GM18907 (cell line): ENCODE data around the gene CLASP2.
"Not testable (repeated sequence)": the region's sequence is repeated elsewhere in the genome, so short reads cannot be mapped to it uniquely, and the experiment has no call there.

ENCODE experiments used
- ATAC-seq: cut with Tn5 transposase; IDR thresholded peaks from one replicate; pipeline ENCODE4 v1.9.1; 2021; ENCODE audit warnings: mild to moderate bottlenecking, moderate library complexity; ENCODE audit not compliant: unreplicated experiment

CLASP2 gene

DNA sequence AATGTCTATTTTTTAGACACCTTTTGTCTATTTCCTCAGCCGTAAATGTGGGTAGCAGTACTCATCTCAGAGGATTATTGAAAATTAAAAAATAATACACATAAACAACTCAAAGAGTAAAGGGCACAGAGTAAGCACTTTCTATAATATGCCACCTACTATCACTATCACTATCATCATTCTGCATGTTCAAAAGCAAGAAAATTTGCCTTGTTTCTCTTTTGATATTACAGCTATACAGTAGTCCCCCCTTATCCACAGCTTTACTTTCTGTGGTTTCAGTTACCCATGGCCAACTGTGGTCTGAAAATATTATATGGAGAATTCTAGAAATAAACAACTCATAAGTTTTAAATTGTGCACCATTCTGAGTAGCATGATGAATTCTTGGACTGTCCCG lies 27.7 kb downstream of the CLASP2 start:
- no peak for ATAC-seq

DNA sequence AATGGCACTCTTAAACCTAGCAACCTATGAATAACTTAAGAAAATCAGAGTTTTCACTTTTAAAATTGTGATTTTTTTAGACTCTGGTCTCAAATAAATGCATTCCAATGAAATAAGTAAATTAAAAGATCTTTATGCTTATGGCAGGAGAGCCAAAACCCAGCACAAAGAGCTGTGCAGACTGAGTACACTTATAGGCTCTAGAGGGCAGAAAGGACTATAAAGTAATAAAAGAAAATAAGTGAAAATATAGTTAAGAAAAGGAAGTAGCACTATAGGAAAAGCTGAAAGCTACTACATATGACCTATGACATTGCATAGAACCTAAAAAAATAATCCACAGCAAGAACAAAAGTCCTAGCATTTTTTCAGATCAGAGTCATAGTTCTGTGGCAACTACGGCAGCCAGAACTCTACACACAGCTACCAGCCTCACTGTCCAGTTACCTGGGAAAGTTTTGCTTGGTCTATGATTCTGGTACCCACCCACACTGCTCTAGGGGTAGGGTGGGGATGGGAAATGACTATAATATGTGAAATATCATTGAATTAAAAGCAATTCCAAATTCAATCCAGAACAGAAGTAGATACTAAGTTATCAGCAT lies 30.5 kb downstream of the CLASP2 start:
- ATAC-seq, result no peak

DNA sequence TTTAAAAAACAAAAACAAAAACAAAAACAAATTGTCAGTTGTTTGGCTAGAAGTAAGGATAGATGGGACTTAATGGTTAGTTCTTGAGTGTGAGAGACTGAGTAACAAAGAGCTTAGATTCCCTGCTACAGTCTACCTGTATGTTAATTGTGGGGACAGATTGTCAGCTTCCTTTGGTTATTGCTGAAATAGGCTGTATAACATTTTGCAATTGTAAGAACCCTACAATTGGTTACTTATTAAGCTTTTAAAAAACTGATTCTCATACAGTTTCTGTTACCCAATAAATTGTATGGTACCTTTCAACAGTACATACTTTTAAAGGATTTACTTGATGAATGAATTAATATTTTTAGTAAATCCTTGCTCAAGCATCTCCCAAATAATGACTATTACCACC lies 35.3 kb downstream of the CLASP2 start:
- no peak for ATAC-seq

DNA sequence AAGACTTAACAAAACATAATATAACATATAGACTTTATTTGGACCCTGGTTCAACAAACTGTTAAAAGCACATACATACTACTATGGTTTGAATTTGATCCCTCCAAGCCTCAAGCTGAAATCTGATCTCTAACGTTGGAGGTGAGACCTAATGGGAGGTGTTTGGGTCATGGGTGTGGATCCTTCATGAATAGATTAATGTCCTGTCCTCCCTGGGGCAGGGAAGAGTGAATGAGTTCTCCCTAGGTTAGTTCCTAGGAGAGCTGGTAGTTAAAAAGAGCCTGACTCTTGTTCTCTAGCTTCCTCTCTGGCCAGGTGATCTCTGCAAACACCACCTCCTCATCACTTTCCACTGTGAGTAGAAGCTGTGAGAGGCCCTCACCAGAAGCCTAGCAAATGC lies 36.4 kb downstream of the CLASP2 start:
- ATAC-seq, result no peak

DNA sequence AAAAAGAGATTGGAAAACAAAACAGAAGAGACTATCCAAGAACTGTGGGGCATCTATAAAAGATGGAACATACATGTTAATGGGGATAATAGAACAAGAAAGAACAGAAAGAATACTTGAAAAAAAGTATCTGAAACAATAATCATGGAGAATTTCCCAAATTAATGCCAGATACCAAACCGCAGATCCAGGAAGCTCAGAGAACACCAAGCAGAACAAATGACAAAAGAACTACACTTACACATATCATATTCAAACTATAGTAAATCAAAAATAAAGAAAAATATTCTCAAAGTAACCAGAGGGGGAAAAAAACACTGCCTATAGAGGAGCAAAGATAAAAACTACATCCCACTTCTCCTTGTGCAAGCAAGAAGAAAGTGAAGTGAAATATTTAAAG lies 40.0 kb downstream of the CLASP2 start:
- no peak for ATAC-seq

DNA sequence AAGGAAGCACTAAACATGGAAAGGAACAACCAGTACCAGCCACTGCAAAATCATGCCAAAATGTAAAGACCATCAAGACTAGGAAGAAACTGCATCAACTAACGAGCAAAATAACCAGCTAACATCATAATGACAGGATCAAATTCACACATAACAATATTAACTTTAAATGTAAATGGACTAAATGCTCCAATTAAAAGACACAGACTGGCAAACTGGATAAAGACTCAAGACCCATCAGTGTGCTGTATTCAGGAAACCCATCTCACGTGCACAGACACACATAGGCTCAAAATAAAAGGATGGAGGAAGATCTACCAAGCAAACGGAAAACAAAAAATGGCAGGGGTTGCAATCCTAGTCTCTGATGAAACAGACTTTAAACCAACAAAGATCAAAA lies 44.6 kb downstream of the CLASP2 start:
- not testable (repeated sequence) for ATAC-seq

DNA sequence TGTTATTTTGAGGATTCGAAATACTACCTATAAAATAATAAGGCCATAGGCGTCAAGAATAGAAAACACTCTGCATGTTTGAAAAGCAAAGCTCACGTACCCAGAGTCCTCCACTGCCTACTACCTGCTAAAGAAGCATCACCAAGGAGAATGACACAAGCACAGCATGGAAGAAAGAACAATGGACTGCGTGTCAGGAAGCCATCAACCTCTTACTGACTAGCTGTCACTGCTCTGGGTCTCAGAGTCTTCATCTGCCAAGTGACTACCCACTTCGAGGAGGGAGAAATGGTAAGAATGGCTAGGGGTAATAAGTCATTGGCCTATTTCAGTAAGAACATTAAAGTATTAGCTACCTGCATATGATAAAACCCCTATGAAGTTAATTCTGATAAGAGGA lies 49.4 kb downstream of the CLASP2 start:
- ATAC-seq, result no peak

DNA sequence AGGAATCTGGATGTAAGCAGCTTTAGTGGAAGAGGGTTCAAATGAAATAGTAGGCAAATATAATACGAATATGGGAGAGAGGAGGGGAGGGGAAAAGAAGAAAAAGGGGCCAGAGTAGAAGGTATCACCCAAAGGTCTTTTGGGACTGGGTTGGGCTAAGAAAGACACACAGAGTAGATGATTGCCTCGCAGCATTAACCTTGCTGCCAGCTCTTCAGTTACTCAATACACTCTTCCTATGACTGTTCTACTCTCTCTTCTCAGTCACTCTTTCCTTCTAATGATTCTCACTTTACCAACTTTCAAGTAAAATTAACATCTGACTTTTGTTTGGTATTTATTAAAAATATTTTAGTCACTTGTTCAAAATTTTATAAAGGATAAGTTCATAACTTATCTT lies 52.8 kb downstream of the CLASP2 start:
- no peak for ATAC-seq

DNA sequence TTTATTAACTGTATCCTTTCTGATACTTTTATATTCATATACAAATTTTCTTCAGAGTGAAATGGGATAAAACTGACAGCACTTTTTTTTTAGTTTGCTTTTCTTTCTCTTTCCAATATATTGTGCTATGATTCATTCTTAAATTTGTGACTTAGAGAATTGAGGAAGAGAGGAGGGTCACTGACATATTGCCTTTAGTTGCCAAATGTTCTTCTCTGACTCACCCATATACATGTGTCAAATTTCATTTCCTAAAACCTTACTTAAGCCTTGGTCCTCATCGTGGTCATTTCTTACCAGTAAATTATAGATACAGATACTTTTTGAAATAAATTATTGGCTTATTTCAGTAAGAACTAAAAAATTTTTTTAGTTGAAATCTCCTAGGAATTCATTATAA lies 53.9 kb downstream of the CLASP2 start:
- no peak for ATAC-seq

DNA sequence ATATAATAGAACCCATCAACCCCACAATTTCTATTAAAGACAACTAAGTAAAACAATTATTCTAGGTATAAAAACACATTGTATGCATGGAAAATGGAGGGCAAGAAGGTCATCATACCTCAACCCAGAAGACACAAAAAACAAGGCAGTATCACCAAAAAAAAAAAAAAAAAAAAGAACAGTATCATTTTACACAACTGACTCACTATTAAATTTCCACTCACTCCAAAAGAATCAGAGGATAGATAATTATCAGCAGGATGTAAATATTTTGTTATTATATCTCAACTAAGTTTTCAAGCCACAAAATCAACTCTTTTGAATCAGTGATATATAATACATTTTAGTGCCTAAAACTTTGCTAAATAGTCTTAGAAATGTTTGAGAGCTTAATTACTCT lies 55.0 kb downstream of the CLASP2 start:
- ATAC-seq, result no peak

DNA sequence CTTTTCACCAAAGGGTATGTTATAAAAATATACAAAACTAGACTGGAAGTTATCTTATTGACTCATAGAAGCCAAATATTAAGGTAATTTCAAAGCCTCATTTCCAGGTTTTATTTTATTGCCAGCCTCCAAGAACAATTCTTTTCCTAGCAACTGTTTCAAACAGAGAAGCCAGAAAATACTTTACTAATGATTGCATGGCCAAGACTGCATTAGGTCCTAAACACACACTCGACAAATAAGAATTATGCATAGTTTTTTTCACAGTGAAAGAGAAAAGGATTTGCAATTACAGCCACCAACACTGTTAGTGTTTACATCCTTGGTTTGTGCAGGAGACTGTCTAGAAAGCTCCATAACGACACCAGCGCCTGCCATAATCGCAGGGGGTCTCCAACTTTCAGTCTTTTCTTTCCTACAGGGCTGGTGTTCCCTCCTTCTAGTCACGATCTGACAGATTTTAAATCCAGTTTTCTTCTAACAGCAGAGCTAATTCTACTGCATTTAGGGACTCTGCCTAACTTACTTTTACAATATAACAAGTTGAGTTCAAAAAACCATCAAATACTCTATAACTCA lies 58.1 kb downstream of the CLASP2 start:
- ATAC-seq, result no peak

DNA sequence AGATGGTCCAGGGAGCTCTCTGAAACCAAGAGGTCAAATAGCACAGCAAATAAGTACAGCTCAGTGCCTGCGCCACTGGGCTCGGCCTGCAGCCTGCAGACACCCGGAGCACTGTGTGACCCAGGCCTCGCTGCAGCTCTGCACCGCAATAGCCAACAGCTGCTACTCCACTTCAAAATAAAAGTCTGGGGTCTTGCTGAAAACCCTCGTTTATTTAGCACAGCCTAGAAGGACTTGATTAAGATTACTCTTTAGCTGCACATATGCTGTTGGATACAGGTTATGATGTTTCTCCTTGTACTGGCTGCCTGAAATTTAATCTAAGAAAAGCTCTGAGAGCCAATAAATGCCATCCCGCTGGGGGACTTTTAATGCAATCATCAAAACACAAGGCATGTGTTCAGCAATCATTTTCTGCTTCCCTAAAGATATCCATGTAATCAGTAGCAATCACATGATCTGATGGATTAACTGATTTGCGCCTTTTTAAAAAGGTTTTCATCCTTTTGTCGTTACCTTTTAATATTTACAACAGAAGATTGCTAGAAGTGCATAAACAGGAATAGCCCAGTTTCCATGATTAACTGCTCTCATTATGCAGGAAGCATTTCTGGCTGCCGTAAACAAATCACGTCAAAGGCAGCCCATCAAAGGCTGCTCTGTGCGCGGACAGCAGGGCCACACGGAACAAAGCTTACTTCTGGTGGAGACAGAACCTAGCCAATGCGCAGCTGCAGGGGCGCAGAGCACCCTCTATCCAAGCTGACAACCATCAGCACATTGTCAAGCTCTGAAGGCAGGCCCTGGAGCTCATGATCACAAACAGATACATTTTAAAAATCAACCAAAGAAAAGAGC lies 58.8 kb downstream of the CLASP2 start:
- peak; percentile 97 for ATAC-seq

DNA sequence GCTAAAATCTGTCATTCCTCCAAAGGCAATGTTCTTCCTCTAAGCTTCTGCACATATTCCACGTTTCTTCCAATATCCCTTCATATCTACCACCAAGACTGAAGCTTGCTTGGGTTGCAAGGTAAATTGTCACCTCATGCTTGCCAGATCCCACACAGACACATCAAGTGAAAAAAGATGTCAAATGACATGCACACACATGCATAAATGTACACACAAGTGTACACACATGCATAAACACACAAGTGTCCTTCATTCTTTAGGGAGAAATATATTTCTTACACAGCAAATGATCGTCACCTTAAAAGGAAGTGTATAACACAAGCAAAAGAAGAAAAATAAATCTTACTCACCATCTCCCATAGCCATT lies 59.4 kb downstream of the CLASP2 start:
- no peak for ATAC-seq

DNA sequence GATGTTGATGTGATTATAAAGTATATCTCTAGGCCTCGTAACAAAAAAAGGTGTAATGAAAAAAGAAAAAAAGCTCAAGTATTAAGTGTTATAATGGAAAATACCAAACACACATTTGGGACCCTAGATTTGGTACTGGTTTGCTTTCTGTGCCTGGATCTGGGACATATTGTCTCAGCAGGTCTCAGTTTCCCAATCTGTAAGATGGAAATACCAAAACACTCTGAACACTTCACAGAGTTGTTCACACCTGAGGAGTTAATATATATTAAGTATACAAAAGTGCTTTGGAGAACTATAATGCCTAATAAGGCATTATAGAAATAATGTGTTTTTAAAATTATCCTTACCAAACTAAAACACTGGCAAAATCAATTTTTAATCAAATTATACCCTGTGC lies 60.0 kb downstream of the CLASP2 start:
- ATAC-seq, result no peak

DNA sequence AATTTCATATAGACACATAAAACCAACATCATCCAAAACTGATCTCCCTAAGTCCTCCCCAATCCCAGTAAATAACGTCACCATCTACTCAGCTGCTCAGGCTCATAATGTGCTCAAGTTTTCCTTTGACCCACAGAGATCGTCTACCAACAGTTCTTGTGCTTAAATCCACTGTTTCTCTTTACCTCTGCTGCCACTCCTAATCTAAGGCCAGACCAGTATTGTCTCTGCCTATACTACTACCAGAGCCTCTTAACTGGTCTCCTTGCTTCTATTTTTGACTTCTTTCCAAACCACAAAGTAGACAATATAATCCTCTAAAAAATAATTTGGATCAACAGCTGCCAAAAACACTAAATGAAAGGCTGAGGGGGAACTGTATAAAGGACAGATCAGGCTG lies 65.3 kb downstream of the CLASP2 start:
- no peak for ATAC-seq

DNA sequence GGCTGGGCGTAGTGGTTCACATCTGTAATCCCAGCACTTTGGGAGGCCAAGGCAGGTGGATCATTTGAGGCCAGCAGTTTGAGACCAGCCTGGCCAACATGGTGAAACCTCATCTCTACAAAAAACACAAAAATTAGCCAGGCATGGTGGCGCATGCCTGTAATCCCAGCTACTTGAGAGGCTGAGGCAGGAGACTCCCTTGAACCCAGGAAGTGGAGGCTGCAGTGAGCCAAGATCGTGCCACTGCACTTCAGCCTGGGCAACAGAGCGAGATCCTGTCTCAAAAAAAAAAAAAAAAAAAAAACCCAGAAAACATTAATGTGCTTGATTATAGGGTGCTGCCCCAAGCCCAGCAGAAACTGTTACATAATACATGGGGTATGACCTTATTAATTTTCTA lies 67.0 kb downstream of the CLASP2 start:
- not testable (repeated sequence) for ATAC-seq

DNA sequence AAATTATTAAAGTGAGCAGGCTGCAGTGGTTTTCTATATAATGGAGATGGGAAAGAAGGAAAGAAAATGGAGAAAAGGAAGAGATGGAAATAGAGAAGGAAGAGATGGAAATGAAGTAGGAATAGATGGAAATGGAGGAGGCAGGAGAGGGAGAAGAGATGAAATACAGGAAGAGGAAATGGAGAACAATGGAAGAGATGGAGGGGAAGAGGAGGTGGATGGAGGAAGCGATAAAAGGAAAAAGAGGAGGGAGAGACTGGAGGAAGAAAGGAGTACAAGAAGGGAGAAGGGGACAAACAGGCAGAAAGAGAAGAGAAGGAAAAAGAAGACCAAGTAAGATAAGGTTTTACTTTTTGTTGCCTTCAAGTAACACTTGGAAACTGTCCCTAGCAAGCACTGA lies 67.6 kb downstream of the CLASP2 start:
- ATAC-seq, result no peak

DNA sequence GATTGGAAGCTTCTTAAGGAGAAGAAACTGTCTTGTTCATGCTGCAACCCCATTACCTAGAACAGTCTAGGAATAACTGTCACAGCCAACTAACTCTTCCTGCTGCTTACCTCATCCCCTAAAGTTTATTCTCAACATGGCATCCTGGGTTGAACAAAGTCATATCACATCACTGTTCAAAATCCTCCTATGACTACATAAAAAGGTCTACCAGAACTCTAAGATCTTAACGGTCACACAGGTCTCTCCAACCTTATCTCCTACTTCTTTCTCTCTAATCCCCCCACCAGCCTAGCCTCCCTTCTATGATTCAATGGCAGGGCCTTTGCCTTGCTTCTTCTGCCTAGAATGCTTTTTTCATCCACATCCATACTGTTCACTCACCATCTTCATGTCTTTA lies 69.3 kb downstream of the CLASP2 start:
- no peak for ATAC-seq

DNA sequence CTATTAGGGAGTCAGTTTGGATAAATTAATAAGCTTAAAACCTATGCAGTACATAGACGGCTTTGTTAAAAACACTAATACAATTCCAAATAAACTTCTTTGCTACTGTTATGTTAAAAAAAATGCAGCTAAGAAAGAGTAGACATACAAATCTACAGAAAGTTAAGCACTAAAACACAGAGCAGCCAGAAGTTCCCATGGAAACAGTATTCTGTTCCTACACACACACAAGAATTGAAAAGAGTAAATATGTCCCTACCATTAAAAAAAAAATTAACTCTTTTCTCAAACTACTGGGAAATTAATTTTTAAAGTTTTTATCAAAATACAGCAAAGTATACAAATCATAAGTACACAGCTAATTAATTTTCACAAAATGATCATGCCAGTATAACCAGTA lies 71.6 kb downstream of the CLASP2 start:
- ATAC-seq, result no peak

DNA sequence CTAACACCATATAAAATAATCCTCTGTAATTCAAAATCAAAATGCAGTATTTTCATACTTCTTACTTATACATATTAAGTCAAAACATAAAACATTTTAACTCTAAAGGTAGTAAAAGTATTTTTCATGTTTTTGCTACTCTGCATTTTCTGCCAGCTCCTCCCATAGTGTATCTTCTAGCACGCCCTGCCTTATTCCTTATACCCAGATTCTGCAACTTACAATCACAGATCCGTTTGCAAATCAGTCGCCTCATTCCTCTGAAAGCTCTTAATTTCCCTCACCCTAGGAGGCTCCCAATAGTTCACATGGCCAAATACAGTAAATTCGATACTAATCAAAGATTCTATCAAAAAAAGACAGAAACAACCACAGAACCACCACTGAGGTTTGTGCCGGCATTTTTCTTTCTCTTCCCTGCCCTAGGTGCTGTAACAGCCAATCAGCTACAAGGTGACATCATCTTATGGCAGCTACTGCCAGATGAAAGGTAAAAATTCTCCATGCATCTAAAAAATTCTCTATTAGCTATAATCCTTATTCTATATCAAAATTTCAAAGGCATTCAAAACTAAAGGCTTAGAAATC lies 72.9 kb downstream of the CLASP2 start:
- ATAC-seq, result no peak

DNA sequence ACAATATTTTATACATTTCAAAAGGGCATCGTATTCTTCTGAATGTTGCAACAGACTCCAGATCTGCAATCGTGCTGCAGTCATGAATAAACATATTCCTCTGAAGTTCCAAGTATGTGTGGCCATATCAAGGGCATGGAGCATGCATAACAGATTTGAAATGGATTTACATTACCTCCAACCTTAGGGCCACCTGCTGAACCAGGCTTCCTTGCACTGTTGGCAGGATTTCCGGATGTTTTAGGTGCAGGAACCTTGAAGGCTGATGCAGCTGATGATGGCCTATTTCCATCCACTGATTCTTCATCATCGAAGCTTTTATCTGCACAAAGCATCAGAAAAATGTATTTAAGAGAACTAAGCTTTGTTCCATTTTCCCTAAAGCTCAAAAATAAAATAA lies 73.5 kb downstream of the CLASP2 start:
- ATAC-seq, result no peak

DNA sequence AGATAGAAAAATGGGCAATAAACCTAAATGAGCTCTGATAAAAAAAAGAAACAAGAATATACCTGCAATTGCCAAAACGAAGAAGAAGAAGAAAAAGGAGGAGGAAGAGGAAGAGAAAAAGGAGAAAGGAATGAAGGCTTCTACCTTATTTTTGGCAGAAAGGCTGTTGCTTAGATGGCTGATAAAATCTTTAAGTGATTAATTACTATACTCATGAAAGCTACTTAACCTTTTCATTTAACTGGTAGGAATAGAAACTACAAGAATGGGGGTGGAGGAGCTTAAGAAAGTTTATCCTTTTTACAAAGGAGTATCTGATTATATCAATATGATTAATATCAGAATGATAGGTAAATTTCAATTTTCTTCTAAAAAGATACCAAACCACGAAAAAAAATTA lies 75.2 kb downstream of the CLASP2 start:
- no peak for ATAC-seq
